Loucy (cell line): ENCODE measurements around the gene PRKCZ.

Source experiments
- H2AFZ ChIP-seq: fragments of 200-600 bp; sonication (generic); 2 replicates; pipeline ENCODE4 v1.6.0; 2016; ENCODE audit warnings: antibody characterized with exemption, mild to moderate bottlenecking, low read length, moderate library complexity
- H3F3A ChIP-seq: fragments of 200-600 bp; 2 replicates; pipeline ENCODE4 v1.6.0; 2016; ENCODE audit warnings: antibody characterized with exemption, low read depth, mild to moderate bottlenecking
- H3K27me3 ChIP-seq: fragments of 200-600 bp; sonication (generic); 2 replicates; pipeline ENCODE4 v1.6.1; 2014; ENCODE audit warnings: low read length, mild to moderate bottlenecking; ENCODE audit not compliant: insufficient read depth, poor library complexity, severe bottlenecking
- H3K36me3 ChIP-seq: fragments of 200-600 bp; sonication (generic); 2 replicates; pipeline ENCODE4 v1.6.1; 2016; ENCODE audit warnings: low read length; ENCODE audit not compliant: insufficient read depth
- H3K4me1 ChIP-seq: fragments of 200-600 bp; sonication (generic); 2 replicates; pipeline ENCODE4 v1.5.1; 2014; ENCODE audit warnings: low read length, mild to moderate bottlenecking; ENCODE audit not compliant: insufficient read depth, poor library complexity, severe bottlenecking
- H3K4me2 ChIP-seq: fragments of 200-600 bp; sonication (generic); 2 replicates; pipeline ENCODE4 v1.6.0; 2014; ENCODE audit warnings: antibody characterized with exemption, low read length, low read depth, mild to moderate bottlenecking; ENCODE audit not compliant: poor library complexity, severe bottlenecking
- H3K4me3 ChIP-seq: fragments of 200-600 bp; sonication (generic); 2 replicates; pipeline ENCODE4 v1.5.1; 2014; ENCODE audit warnings: low read length, mild to moderate bottlenecking, mixed read lengths; ENCODE audit not compliant: poor library complexity, severe bottlenecking
- H3K79me2 ChIP-seq: fragments of 200-600 bp; sonication (generic); 2 replicates; pipeline ENCODE4 v1.6.1; 2014; ENCODE audit warnings: low read length; ENCODE audit not compliant: insufficient read depth
- H3K9ac ChIP-seq: fragments of 200-600 bp; sonication (generic); 2 replicates; pipeline ENCODE4 v1.6.0; 2014; ENCODE audit warnings: mild to moderate bottlenecking, low read depth, low read length, moderate library complexity; ENCODE audit not compliant: poor library complexity, severe bottlenecking
- H3K9me2 ChIP-seq: fragments of 200-600 bp; sonication (generic); replicated peaks from 2 replicates; pipeline ENCODE4 v1.6.1; 2016; ENCODE audit warnings: low read depth, low read length, mixed read lengths
- H3K9me3 ChIP-seq: fragments of 200-600 bp; sonication (generic); 2 replicates; pipeline ENCODE4 v1.6.1; 2014; ENCODE audit warnings: mild to moderate bottlenecking, antibody characterized with exemption, low read length, low read depth; ENCODE audit not compliant: insufficient read depth
- H4K20me1 ChIP-seq: fragments of 200-600 bp; sonication (generic); 2 replicates; pipeline ENCODE4 v1.6.0; 2014; ENCODE audit warnings: antibody characterized with exemption, low read length, mild to moderate bottlenecking; ENCODE audit not compliant: insufficient read depth, poor library complexity, severe bottlenecking
- EZH2phosphoT487 ChIP-seq: fragments of 200-600 bp; IDR thresholded peaks from 2 replicates; pipeline ENCODE4 v1.6.1; 2018; ENCODE audit warnings: antibody characterized with exemption, mild to moderate bottlenecking, moderate library complexity, borderline replicate concordance
- TF ChIP-seq, protein P1 (sequence below): fragments of 200-600 bp; sonication (generic); conservative IDR thresholded peaks from 2 replicates; pipeline ENCODE4 v1.5.1; 2014; ENCODE audit warnings: mild to moderate bottlenecking, antibody characterized with exemption, low read length

PRKCZ gene

DNA sequence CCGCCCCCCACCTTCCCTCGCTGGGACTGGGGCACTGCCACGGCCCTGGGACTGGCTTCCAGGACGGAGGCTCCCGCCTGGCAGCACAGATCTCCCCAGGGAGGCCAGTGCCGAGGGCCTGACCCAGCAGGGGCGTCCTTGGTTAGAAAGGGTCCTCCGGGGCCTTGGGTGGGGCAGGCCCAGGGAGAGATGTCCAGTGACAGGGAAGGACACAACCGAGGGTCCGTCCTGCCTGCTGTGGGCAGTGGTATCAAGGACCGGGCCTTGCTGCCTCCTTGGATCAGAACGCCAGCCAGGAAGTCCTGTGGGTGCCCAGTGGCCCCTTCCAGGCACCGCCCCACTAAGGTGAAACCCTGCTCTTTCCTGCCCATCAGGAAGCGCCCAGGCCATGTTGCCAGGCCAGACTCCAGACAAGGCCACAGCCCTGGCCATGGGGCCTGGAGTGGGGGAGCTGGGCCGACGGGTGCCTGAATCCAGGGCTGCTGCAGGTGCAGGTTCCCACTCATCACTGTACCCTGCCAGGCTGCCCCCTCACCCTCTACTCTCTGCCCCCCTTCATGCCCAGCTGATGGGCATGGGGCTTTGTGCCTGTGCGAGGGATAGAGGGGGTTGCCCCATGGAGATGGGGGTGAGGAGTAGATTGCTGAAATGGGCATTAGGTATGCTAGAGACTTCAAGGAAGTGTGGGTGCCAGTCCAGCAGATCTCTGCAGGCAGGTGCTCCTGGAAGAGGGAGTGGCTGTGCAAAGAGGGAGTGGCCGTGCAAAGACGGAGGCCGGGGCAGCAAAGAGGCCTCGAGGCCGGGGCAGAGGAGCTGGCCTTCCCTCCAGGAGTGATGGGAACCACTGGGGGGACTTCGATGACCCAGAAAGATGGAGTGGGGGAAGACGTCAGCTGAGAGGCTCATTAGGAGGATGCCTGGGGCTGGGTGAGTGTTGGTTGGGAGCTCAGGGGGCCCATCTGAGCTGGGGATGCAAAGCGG lies 2.2 kb upstream of the PRKCZ start:
- Histone ChIP-seq H2AFZ (no peak overlapping the region), H3K9ac (no peak overlapping the region), H3K36me3 (no peaks in the 10 kb centered on the region), H3K4me3 (no peak overlapping the region), H3K4me2 (no peak overlapping the region), H3K4me1 (no peaks in the 10 kb centered on the region), H3K9me3 (no peaks in the 10 kb centered on the region), H4K20me1 (no peaks in the 10 kb centered on the region), H3F3A (no peaks in the 10 kb centered on the region), H3K9me2 (no peaks in the 10 kb centered on the region), H3K79me2 (no peaks in the 10 kb centered on the region), H3K27me3 (no peaks in the 10 kb centered on the region)
- TF ChIP-seq, protein P1, sequence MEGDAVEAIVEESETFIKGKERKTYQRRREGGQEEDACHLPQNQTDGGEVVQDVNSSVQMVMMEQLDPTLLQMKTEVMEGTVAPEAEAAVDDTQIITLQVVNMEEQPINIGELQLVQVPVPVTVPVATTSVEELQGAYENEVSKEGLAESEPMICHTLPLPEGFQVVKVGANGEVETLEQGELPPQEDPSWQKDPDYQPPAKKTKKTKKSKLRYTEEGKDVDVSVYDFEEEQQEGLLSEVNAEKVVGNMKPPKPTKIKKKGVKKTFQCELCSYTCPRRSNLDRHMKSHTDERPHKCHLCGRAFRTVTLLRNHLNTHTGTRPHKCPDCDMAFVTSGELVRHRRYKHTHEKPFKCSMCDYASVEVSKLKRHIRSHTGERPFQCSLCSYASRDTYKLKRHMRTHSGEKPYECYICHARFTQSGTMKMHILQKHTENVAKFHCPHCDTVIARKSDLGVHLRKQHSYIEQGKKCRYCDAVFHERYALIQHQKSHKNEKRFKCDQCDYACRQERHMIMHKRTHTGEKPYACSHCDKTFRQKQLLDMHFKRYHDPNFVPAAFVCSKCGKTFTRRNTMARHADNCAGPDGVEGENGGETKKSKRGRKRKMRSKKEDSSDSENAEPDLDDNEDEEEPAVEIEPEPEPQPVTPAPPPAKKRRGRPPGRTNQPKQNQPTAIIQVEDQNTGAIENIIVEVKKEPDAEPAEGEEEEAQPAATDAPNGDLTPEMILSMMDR: no peak
- TF ChIP-seq EZH2phosphoT487: no peak

DNA sequence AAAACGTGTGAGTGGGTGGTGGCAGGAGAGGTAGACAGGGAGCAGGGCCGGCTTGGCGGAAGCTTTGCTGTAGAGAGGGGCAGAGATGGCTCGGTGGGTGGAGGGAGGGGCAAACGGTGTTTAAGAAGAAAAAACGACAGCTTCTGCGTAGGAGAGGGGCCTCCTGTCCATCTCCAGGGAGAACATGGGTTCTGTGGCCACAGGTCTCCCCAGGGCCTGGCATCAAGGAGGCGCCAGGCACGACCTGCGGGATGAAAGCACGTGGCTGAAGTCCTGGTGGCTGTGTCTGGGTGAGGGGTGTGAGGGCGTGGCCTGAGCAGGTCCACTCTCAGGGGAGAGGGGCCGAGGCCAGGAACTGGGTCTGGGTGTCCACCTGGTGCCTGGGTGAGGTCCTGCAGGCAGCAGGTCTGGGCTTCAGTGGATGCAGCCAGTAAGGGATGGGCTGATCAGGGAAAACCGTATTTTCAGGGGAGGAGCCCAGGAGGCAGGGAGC lies 940 bp upstream of the PRKCZ start:
- no peaks in the 10 kb centered on the region for H3K36me3 ChIP-seq
- no peak overlapping the region for H2AFZ ChIP-seq
- TF ChIP-seq, protein P1: no peak
- TF ChIP-seq EZH2phosphoT487: no peak
- H3K9ac ChIP-seq: no peak overlapping the region
- no peaks in the 10 kb centered on the region for H3K79me2 ChIP-seq
- H3K4me1 ChIP-seq: no peaks in the 10 kb centered on the region
- no peaks in the 10 kb centered on the region for H3K9me2 ChIP-seq
- H3K9me3 ChIP-seq: no peaks in the 10 kb centered on the region
- no peaks in the 10 kb centered on the region for H3F3A ChIP-seq
- no peak overlapping the region for H3K4me3 ChIP-seq
- no peaks in the 10 kb centered on the region for H4K20me1 ChIP-seq
- H3K4me2 ChIP-seq: no peak overlapping the region
- no peaks in the 10 kb centered on the region for H3K27me3 ChIP-seq

DNA sequence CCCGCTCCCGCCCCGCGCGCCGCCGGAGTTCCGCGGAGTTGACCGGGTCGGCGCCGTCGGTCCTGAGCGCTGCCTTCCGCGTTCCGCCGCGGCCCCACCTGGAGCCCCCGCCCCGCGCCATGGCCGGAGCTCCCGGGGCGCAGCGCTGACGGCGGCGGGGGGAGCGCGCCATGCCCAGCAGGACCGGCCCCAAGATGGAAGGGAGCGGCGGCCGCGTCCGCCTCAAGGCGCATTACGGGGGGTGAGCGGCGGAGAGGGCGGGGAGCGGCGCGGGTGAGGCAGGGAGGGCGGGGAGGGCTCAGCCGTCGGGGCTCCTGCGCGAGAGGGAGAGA lies 216 bp downstream of the PRKCZ start:
- no peak overlapping the region for H3K9ac ChIP-seq
- no peak overlapping the region for H3K4me3 ChIP-seq
- no peaks in the 10 kb centered on the region for H3K27me3 ChIP-seq

More for the DNA sequence above, 216 bp downstream of the PRKCZ start:
- Histone ChIP-seq H3F3A (no peaks in the 10 kb centered on the region), H3K9me2 (no peaks in the 10 kb centered on the region), H2AFZ (no peak overlapping the region), H3K4me1 (no peaks in the 10 kb centered on the region), H3K36me3 (no peaks in the 10 kb centered on the region), H3K9me3 (no peaks in the 10 kb centered on the region), H3K4me2 (no peak overlapping the region), H4K20me1 (no peaks in the 10 kb centered on the region), H3K79me2 (no peaks in the 10 kb centered on the region)
- TF ChIP-seq, protein P1: no peak
- TF ChIP-seq EZH2phosphoT487: no peak
